ENCODE measurements around the gene SMIM45.
A peak's percentile ranks its signal among the peaks of the same experiment; 100 is the strongest.

Gene SMIM45

DNA sequence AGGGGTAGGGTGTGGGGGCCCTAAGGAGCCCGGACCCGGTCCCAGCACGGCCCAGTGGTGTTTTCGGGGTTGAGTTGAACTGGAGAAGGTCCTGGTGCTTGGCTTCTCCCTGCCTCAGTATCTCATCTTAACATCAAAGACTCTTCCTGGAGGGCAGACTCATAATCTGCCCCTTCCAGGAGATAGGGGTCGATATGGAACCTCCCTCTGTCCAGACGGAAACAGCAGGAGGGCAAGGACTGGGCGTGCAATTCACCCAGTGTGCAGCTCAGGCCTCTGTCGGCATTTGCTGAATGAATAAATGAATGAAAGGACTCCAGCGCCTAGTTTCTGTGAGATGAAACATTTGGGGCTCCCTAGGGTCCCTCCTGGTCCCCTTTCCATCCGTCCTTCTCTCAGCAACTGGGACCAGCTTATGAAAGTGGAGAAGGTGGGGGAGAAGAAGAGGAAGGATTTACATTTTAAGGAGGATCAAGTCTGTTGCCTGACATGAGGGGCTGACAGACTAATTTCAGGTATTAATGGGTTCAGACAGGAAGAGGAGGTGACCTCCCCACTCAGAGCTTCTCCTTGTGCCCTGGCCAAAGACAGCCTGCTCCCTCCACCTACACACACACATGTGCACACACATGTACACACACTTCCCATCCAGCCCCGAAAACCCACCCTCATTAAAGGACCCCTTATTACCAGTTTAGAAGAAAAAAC is 36.0 kb upstream of the SMIM45 start:
- no peak for DNase-seq (ENCODE audit: low read depth in 2 of 2)

DNA sequence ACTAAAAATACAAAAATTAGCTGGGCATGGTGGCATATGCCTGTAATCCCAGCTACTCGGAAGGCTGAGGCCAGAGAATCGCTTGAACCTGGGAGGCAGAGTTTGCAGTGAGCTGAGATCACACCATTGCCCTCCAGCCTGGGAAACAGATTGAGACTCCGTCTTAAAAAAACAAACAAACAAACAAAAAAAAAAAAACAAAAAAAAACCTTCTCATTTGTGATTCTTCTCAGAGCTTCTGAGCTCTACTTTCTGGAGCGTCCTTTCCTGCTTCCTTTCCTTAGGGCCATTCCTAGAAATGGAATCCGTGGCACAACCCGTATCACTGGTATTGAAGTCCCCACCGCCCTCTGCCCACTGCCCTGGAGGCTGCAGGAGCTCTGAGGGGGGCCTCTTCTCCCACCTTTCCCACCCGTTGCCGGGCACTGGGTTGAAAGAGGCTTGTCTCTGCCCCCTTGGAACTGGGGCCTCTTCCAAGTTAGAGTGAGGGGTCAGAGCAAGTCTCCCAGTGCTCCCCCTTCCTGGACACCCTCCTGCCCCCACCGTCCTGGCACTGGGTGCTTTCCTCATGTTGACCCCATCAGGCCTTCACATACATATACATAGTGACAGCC is 35.1 kb upstream of the SMIM45 start:
- DNase-seq (ENCODE audit: low read depth in 2 of 2) = no peak

DNA sequence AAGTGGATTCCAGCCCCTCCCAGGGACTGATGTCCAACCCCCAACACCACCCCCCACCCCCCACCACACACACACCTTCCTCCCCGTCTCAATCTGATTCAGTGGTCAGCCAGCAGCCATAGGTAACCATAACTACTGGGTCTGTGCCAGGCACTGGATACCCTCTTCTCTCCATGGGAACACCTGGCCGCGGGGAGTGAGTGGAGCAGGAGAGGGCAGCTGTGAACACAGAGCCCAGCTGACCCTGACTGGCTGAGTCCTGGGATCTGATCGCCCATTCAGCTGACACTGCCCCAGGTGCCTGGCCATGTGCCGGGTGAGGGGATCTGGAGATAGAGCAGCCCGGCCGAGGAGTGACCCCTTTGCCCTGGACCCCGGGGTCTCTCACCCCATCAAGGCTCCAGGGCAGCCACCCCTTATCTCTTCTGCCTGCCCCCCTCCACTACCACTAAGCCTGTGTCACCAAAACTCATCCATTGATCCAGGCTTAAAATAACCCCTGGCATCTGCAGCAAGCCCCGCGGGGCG is 34.5 kb upstream of the SMIM45 start:
- no peak for DNase-seq (ENCODE audit: low read depth in 2 of 2)

DNA sequence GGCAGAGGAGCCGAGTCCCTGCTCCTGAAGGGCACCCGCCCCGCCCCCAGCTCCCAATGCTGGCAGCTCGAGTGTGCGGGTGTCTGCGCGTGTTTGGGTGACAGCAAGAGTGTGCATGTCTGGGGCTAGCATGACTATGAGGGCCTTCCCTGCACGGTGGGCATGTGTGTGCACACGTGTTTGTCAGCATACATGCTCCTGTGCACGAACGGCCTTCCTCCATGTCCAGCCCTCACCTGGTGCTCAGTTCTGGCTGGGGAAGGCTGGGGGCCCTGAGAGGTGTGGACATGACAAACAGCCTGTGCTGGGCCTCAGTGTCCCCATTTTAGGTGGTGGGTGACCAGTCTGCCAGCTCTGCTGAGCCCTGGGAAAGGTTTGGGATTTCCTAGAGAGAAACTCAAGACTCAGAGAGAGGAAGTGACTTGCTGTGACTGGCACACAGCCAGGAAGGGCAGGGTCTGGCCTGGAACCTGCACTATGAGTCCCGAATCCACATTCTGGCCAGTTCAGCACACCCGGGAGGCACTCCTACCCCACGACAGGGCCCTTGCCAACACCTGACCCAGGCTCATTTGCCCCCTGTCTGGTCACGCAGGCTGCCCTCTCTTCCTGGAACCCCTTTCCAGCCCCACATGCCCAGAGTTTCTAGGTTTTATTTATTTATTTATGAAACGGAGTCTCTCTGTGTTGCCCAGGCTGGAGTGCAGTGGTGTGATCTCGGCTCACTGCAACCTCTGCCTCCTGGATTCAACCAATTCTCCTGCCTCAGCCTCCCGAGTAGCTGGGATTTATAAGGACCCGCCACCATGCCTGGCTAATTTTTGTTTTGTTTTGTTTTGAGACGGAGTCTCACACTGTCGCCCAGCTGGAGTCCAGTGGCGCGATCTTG is 33.8 kb upstream of the SMIM45 start:
- no peak for DNase-seq (ENCODE audit: low read depth in 2 of 2)

DNA sequence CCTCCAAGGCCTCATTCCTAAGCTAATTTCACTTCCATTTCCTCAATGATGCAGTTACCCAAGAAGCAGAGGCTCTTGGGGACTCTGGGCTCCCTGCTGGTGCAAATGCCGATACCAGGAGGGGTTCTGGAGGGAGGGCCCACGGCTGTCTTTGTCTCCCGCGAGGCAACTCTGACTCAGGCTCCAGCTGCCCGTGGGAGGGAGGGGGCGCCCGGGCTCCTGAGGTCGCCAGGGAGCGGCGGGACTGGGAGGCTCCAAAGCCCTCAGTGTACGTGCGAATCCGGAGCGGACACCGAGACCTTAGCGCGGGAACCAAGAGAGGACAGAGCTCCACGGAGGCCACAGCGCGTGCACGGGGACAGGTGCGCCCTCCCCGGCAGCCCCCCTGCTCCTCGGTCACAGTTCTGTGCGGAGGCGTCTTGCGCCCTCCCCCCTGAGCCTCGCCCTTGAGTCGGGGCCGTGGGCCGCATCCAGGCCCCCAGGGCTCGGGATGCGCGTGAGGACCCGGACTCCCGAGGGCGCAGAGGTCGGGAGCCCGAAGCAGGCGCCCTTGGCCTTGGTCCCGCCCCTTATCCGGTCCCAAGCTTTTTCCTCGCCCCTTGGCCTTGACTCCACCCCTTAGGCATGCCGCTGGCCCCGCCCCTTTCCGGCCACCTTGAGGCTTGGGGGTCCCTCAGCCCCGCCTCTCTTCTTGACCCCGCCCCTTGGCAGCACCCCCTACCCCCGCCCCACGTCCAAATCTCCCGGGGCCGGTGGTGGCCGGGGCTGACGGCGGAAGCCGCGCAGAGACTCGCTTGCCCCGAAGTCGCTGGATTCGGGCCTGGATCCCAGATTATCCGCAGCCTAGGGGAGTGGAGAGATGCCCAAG is 32.4 kb upstream of the SMIM45 start:
- no peak for DNase-seq (ENCODE audit: low read depth in 2 of 2)

DNA sequence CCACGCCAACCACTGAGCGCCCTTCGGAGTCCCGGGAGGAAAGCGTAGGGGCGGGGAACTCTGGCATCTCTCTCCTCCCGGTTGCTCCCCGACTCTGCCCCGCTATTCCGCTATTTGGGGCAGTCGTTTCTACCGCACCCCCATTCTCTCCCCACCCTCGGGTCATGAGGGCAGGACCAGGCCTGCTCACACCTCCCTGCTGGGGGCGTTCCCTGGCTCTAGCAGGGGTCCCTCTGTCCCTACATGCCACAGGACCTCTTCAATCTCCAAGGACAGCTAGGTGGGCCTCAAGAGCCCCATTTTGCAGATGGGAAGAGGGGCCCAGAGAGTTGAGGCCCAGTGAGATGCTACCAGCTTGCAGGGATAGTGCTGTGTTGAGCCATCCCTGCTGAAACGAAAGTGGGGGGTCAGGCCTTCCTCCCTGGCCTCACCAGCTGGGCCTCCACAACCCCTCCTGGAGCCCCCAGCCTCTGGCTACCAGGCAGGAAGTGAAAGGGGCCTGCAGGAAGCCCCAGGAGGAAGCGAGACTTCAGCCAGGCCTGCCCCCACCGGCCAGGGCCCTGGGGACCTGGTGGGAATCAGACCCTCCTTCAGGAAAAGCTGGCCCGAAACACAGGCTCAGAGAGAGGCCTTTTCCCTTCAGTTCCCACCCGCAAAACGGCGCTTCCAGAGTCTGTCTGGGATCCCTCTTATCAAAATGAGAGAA is 31.5 kb upstream of the SMIM45 start:
- no peak for DNase-seq (ENCODE audit: low read depth in 2 of 2)

DNA sequence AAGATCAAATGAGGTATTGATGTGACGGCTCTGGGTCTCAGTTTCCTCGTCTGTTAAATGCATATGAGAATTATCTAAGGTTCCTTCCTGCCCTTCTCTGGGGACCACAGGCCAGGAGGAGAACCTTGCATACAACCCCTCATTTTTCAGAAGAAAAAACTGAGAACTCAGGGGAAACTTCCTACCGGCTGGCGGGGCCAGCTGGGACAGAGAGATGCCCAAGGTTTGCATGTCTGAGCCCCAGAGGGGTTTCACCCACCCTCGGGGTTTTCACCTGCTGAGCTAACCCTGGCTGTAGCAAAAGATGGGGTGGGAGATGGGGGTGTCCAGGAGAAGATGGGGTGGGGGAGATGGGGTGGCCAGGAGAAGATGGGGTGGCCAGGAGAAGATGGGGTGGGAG is 29.6 kb upstream of the SMIM45 start:
- DNase-seq (ENCODE audit: low read depth in 2 of 2) = no peak

DNA sequence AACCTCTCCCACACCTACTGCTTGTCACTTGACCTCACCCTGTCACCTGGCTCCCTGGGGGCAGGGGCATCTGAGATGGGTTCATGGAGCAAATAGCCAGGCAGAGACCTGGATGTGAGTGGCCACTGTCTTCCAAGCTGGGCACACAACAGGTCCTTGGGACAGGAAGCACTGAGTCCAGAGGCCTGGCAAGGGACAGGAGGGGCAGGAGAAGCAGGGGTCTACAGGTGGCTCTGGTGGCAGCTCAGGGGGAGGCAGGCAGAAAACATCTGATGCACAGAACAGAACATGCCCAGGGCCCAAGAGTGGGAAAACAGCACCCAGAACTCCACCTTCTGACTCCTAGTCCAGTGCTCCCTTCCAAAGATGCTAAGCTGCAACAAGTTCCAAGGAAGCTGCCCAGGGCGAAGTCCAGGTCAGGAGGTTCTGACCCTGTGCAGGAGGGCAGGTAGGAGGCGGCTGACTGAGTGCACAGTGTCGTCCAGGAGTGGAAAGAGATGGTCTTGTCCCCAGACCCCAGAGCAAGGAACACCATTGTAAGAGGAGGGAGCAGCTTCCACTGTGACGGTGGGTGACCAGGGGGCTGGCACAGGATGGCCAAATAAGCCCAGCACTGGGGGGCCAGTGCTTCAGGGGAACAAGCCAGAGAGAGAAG is 28.9 kb upstream of the SMIM45 start:
- no peak for DNase-seq (ENCODE audit: low read depth in 2 of 2)

DNA sequence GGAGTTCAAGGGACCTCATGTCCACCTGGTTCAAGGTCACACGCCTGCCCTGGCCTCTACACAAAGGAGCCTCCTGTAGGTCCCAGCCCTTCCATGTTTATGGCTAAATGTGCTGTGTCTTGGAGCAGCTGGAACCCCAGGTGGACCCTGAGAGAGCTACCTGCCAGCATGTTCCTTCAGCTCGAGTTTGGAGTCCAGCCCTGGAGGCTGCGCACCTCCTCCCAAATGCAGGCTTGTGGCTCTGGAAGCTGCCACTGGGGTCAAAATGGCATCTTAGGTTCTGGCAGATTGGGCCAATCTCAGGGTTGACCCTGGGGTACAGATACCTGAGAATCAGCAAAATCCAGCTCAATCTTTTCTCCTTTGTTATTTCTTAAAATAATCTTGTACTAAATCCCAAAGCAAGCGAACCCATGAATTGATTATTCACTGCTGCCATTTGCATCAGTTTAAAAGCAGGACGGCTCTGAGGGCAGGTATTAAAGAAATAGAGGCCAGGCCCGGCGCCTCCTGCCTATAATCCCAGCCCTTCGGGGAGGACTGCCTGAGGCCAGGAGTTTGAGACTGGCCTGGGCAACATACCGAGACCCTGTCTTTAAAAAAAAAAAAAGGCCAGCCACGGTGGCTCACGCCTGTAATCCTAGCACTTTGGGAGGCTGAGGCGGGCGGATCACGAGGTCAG is 28.2 kb upstream of the SMIM45 start:
- DNase-seq (ENCODE audit: low read depth in 2 of 2) = no peak

DNA sequence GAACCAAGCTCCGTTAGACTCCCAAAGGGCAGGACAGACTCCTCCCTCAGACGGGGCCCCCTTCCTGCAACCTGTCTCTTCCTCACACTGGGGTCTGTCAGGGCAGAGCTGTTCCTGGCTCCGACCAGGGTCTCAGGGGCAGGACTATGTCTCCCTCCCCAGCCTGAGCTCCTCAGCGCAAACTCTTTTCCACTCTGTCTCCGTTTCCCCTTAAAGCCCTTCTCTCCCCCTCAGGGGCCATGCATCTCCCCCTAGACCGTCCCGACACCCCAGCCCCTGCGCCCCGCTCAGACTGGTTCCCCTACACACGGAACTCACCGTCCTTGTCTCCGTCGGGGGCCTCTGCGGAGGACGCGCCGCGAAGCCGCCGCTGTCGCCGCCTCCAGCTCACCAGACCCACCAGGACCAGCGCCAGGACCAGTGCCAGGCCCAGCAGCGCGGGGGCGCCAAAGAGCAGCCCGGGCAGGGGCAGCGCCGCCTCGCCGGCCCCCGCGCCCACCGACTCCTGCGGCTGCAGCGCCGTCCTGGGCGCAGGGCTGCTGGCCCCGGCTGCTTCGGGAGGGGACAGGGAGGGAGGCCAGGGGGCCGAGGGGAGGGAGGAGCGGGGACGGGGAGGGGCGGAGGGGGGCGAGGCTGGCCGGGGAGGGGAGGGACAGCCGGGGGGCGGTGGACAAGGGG is 26.0 kb upstream of the SMIM45 start:
- peak; percentile 51 to 70 for DNase-seq (ENCODE audit: low read depth in 2 of 2)

DNA sequence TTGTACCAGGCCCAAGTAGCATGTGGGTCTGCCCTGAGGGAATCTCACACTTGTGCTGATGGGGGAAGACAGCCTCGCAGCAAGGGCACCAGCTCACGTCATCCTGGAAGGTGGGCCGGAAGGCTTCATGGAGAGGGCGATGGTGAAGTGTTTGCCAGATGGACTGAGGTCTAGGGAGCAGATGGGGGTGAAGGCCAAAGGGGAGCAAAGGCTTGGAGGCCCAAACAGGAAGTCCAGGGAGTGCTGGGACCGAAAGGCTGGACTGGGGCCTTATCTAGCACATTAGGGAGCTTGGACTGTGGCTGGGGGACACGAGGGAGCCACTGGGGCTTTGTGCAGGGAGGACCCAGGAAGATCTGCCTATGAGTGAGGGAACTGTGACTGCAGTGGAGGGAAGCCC is 24.1 kb upstream of the SMIM45 start:
- no peak for DNase-seq (ENCODE audit: low read depth in 2 of 2)

DNA sequence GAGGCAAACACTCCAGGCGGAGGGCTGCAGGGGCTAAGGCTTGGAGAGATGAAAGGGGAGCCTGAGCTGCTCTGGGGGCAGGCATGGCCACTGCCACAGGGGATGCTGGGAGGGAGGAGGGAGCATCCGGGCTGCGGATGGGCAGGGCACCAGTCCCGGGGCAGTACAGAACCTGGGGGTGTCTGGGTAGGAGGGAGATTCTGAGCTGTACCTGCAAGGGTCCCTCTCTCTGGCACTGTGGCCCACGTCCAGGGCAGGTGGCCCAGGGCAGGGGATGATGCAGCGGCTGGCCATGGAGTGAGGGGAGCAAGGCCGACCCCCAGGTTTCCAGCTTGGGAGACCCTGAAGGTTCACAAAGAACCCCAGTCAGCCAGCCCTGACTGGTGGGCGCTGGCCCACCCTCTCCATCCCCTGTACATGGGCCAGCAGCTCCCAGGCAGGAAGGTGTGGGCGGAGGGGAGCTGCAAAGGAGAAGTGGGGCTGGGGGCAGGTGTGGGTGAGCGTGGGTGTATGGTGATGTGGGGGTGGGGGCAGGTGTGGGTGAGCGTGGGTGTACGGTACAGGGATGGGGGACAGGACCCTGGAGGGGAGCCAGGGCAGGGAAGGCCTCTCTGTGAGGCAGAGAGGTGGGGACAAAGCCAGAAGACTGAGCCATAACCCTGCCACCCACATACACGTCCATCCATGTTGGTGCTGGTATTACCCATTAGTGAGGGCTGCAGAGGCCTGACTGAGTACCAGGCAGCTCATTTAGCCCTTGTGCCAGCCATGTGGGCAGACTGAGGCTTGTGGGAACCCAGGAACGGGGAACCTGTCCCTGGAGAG is 23.1 kb upstream of the SMIM45 start:
- no peak for DNase-seq (ENCODE audit: low read depth in 2 of 2)

DNA sequence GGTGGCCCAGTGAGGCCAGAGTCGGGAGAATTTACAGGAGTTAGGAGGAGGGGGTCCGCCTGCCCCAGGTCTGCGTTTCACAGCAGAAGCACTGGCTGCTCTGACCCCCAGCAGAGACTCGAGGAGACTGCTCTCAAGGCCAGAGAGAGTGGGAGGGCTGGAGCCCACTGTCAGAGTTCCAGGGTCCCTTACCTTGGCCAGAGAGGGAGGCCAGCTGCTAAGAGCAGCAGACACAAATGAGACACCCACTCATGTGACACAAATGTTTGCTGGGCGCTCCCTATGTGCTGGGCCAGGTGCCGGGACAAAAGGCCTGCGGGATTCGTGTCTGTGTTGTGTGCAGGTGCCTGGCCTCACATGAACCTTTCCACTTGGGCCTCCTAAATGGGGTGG is 22.5 kb upstream of the SMIM45 start:
- DNase-seq (ENCODE audit: low read depth in 2 of 2) = no peak

DNA sequence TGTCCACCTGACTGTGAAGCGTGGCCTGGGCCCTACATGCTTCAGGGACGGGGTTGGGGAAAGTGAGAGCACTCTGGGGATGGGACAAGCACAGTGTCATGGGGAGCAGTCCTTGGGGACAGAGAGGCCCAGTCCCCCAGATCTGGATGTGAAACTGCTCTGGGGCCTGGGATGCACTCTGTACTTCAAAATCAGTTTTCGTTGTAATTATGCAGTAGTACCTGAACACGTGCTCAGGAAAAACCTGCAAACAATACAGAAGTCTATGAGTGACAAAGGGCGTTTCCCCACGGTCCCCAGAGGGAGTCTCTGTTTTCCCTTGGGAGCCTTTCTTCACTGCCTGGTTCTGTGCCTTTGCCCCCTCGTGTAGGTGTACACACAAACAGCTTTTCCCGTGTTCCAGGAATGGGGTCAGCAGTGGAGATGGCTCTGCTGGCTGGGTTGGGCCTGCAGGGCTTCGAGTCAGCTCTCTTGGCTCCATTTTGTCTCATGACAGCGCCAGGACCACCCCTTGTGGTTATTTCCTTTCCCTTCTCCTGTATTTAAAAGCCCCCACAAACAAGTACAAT is 20.2 kb upstream of the SMIM45 start:
- no peak for DNase-seq (ENCODE audit: low read depth in 2 of 2)

DNA sequence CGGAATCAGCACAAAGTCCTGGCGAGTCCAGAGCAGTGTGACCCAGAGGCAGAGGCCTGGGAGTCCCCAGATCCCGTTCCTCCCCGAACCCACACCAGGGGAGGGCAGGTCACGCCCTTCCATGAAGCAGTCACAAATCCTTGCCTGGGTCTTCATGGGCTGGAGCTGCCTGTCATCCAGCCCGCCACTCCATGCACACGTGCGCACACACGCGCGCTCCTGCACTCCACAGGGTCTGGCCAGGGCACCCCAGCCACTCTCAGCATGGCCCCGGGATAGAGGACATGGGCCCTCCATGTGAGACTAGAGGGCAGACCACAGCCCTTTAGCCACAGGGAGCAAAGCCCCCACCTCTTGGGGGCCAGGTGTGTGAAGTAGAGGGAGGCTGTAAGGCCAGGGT is 19.6 kb upstream of the SMIM45 start:
- no peak for DNase-seq (ENCODE audit: low read depth in 2 of 2)

DNA sequence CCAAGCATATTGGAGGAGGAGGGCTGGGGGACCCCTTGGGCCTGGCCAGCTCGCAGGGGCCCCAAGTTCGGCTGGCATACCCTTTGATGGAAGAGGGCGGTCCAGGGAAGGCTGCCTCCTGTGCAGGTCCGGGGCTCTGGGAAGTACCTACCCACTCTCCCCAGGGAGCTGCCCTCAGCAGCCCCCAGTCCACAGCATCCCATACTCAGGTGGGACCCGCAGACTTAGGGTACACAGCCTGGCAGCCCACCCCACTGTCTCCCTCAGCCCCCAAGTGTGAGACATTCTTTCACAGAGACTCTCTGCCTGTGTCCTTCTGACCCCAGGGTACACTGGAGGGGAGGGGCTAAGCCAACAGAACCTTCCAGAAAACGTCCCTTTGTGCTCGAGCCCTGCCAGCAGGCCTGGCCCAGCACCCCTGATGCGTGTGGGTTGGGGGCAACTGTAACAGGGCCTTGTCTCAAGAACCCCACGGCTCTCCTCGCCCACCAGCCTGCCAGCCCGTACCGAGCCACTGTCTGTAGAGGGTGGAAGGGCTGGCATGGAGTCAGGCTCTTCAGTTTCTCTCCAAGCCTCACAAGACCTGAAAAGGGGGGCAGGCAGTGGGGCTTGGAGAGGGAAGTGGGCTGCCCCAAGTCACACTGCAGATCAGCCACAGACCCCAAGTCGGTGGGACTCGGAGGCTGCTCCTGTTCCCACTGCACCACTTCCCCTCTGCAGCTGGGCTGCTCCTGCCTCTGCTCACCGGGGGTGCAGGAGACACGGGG is 18.4 kb upstream of the SMIM45 start:
- DNase-seq (ENCODE audit: low read depth in 2 of 2) = no peak

DNA sequence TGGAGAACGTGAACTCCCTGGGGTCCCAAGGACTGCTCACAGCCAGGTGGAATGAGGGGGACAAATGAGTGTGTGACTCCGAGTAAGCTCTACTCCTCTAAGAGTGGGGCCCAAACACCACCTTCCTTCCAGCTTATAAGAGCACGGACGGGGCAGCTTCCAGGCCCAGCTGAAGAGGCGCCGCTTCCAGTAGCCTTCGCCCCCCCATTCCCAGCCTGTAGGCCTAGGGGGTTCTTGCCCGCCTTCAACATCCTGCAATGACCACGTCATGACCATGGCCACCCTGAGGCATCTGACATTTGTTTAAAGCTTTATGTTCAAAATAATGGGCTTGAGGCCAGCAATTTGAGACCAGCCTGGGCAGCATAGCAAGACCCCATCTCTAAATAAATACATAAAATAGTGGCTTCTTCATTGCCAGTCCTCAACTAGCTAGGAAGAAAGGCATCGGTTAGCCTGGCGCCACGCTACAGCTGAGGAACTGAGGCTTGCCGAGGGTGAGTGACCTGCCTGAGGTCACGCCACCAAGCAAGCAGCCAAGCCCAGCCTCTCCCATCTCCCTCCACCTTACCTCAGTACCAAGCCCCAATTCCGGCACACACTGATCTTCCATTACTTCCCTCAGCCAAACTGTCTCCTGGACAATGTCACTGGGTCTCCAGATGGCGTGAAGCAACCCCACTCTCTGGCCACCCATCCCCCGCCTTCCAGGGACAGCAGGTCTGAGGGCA is 17.5 kb upstream of the SMIM45 start:
- DNase-seq (ENCODE audit: low read depth in 2 of 2) = no peak

Data from stimulated activated CD4-positive, alpha-beta T cell treated with anti-CD3 and anti-CD28 coated beads, Interleukin-12 subunit alpha, Interleukin-12 subunit beta, amount 100 ng/mL, for 24 hours (primary cell).